OCI-LY3 (cell line): Measurements from ENCODE around the gene STRADA.

ENCODE experiments used
- H2AFZ ChIP-seq: fragments of 200-600, 300-600 bp; shearing (Covaris generic); 2 replicates; pipeline ENCODE4 v1.6.0; 2014; ENCODE audit warnings: antibody characterized with exemption, low read depth, low read length
- H3K27ac ChIP-seq: fragments of 200-600, 300-600 bp; sonication (generic); 2 replicates; pipeline ENCODE4 v1.5.1; 2014; ENCODE audit warnings: mild to moderate bottlenecking, low read length, moderate library complexity, mixed read lengths
- H3K27me3 ChIP-seq: fragments of 200-600, 300-600 bp; sonication (generic); 2 replicates; pipeline ENCODE4 v1.6.1; 2014; ENCODE audit warnings: low read depth, low read length, mixed read lengths
- H3K36me3 ChIP-seq: fragments of 200-600, 300-600 bp; sonication (generic); replicated peaks from 2 replicates; pipeline ENCODE3; 2014; ENCODE audit warnings: low read depth, low read length, mixed read lengths
- H3K4me1 ChIP-seq: fragments of 300-600, 200-600 bp; sonication (generic); 2 replicates; pipeline ENCODE4 v1.6.1; 2014; ENCODE audit warnings: low read length, mixed read lengths
- H3K4me2 ChIP-seq: fragments of 200-600, 300-600 bp; sonication (generic); 2 replicates; pipeline ENCODE4 v1.6.1; 2014; ENCODE audit warnings: low read length, mixed read lengths
- H3K4me3 ChIP-seq: fragments of 300-600, 200-600 bp; sonication (generic); 2 replicates; pipeline ENCODE4 v1.5.1; 2014; ENCODE audit warnings: antibody characterized with exemption, mild to moderate bottlenecking, low read length, moderate library complexity
- H3K79me2 ChIP-seq: fragments of 300-600, 200-600 bp; shearing (Covaris generic); 2 replicates; pipeline ENCODE4 v1.6.1; 2014; ENCODE audit warnings: mild to moderate bottlenecking, low read length, mixed read lengths
- H3K9ac ChIP-seq: fragments of 300-600, 200-600 bp; shearing (Covaris generic); 2 replicates; pipeline ENCODE4 v1.6.0; 2014; ENCODE audit warnings: mild to moderate bottlenecking, low read length, moderate library complexity
- H3K9me3 ChIP-seq: fragments of 200-600, 300-600 bp; shearing (Covaris generic); 2 replicates; pipeline ENCODE4 v1.6.1; 2014; ENCODE audit warnings: low read length, mixed read lengths; ENCODE audit not compliant: insufficient read depth
- H4K20me1 ChIP-seq: fragments of 200-600, 300-600 bp; sonication (generic); 2 replicates; pipeline ENCODE4 v1.6.1; 2016; ENCODE audit warnings: low read length, mixed read lengths; ENCODE audit not compliant: insufficient read depth
- CTCF ChIP-seq: fragments of 200-600, 300-600 bp; sonication (generic); IDR thresholded peaks from 2 replicates; pipeline ENCODE4 v1.5.1; 2014; ENCODE audit warnings: antibody characterized with exemption, low read length, low read depth
- EZH2phosphoT487 ChIP-seq: fragments of 200-600 bp; shearing (Covaris generic); IDR thresholded peaks from 2 replicates; pipeline ENCODE4 v1.6.1; 2018; ENCODE audit warnings: antibody characterized with exemption, mixed run types, low read depth

Gene STRADA

GRCh38 chr17:63707151-63707550 is 34.4 kb downstream of the STRADA start:
- no peaks in the 10 kb centered on the region for H3K9me3 ChIP-seq
- H3K4me3 ChIP-seq, result no peak overlapping the region
- TF ChIP-seq EZH2phosphoT487 (no peak), CTCF (no peak)
- H3K79me2 ChIP-seq, result no peaks in the 10 kb centered on the region
- H3K36me3 ChIP-seq, result peaks cover 36% of the 10 kb centered on the region
- H3K4me1 ChIP-seq, result peaks cover 4% of the 10 kb centered on the region
- H3K27ac ChIP-seq, result no peak overlapping the region
- H3K4me2 ChIP-seq, result no peak overlapping the region
- no peak overlapping the region for H3K9ac ChIP-seq
- H2AFZ ChIP-seq, result no peak overlapping the region
- H3K27me3 ChIP-seq, result no peaks in the 10 kb centered on the region
- H4K20me1 ChIP-seq, result no peaks in the 10 kb centered on the region

GRCh38 chr17:63706336-63707082 is 35.1 kb downstream of the STRADA start:
- peaks cover 37% of the 10 kb centered on the region for H3K36me3 ChIP-seq
- no peak overlapping the region for H3K4me3 ChIP-seq
- H3K79me2 ChIP-seq, result peaks cover under 1% of the 10 kb centered on the region; the same call in 1 of the 2 replicates
- H3K9me3 ChIP-seq, result no peaks in the 10 kb centered on the region
- TF ChIP-seq CTCF, result no peak
- no peak for TF ChIP-seq EZH2phosphoT487
- H3K27ac ChIP-seq, result no peak overlapping the region
- H4K20me1 ChIP-seq, result no peaks in the 10 kb centered on the region
- H3K4me2 ChIP-seq, result no peak overlapping the region
- H3K27me3 ChIP-seq, result no peaks in the 10 kb centered on the region
- H3K9ac ChIP-seq, result no peak overlapping the region
- H3K4me1 ChIP-seq, result peaks cover 10% of the 10 kb centered on the region
- H2AFZ ChIP-seq, result no peak overlapping the region

GRCh38 chr17:63705657-63706056 is 35.9 kb downstream of the STRADA start:
- peaks cover 8% of the 10 kb centered on the region; the same call in 1 of the 2 replicates for H3K9me3 ChIP-seq
- no peak overlapping the region for H2AFZ ChIP-seq
- H3K4me1 ChIP-seq, result peaks cover 19% of the 10 kb centered on the region
- no peaks in the 10 kb centered on the region for H3K27me3 ChIP-seq
- no peak overlapping the region for H3K4me3 ChIP-seq
- no peak overlapping the region for H3K9ac ChIP-seq
- H4K20me1 ChIP-seq, result no peaks in the 10 kb centered on the region
- H3K27ac ChIP-seq, result peak overlapping the region; percentile 8; the same call in 1 of the 2 replicates
- no peak overlapping the region for H3K4me2 ChIP-seq
- H3K79me2 ChIP-seq, result peaks cover 9% of the 10 kb centered on the region
- H3K36me3 ChIP-seq, result peaks cover 43% of the 10 kb centered on the region
- no peak for TF ChIP-seq EZH2phosphoT487
- TF ChIP-seq CTCF, result no peak

GRCh38 chr17:63704836-63705235 is 36.8 kb downstream of the STRADA start:
- peaks cover 8% of the 10 kb centered on the region; the same call in 1 of the 2 replicates for H3K9me3 ChIP-seq
- H3K4me2 ChIP-seq, result no peak overlapping the region
- peaks cover 37% of the 10 kb centered on the region for H3K36me3 ChIP-seq
- H4K20me1 ChIP-seq, result no peaks in the 10 kb centered on the region
- no peak overlapping the region for H3K4me3 ChIP-seq
- H3K79me2 ChIP-seq, result peaks cover 10% of the 10 kb centered on the region
- H3K27ac ChIP-seq, result no peak overlapping the region
- no peak overlapping the region for H3K9ac ChIP-seq
- no peak overlapping the region for H2AFZ ChIP-seq
- no peaks in the 10 kb centered on the region for H3K27me3 ChIP-seq
- TF ChIP-seq EZH2phosphoT487, result no peak
- no peak for TF ChIP-seq CTCF
- H3K4me1 ChIP-seq, result peaks cover 20% of the 10 kb centered on the region
